Activated naive CD8-positive, alpha-beta T cell treated with anti-CD3 and anti-CD28 coated beads, Interleukin-2, amount 50 U/mL, for 24 hours (primary cell): ENCODE data around the gene SLC25A25.
A peak's percentile ranks its signal among the peaks of the same experiment; 100 is the strongest.

ENCODE experiments used
- ATAC-seq: fragments of 150-1000 bp; cut with Tn5 transposase; one replicate; pipeline ENCODE4 v1.10.0; 2021
- DNase-seq: peaks from one replicate; pipeline ENCODE4 v3.0.0; 2021
- H3K27ac Mint-ChIP-seq: one replicate; pipeline ENCODE4 v1.8.0; 2021; ENCODE audit warnings: mild to moderate bottlenecking, mixed read lengths
- H3K27me3 Mint-ChIP-seq: one replicate; pipeline ENCODE4 v1.8.0; 2021; ENCODE audit warnings: mixed read lengths
- H3K36me3 Mint-ChIP-seq: one replicate; pipeline ENCODE4 v1.8.0; 2021; ENCODE audit warnings: low read depth, mixed read lengths
- H3K4me1 Mint-ChIP-seq: one replicate; pipeline ENCODE4 v1.8.0; 2021; ENCODE audit warnings: mixed read lengths
- H3K4me3 Mint-ChIP-seq: one replicate; pipeline ENCODE4 v1.8.0; 2021; ENCODE audit warnings: mild to moderate bottlenecking, moderate library complexity, mixed read lengths
- H3K9me3 Mint-ChIP-seq: one replicate; pipeline ENCODE4 v1.8.0; 2021; ENCODE audit warnings: mixed read lengths

The SLC25A25 gene

DNA sequence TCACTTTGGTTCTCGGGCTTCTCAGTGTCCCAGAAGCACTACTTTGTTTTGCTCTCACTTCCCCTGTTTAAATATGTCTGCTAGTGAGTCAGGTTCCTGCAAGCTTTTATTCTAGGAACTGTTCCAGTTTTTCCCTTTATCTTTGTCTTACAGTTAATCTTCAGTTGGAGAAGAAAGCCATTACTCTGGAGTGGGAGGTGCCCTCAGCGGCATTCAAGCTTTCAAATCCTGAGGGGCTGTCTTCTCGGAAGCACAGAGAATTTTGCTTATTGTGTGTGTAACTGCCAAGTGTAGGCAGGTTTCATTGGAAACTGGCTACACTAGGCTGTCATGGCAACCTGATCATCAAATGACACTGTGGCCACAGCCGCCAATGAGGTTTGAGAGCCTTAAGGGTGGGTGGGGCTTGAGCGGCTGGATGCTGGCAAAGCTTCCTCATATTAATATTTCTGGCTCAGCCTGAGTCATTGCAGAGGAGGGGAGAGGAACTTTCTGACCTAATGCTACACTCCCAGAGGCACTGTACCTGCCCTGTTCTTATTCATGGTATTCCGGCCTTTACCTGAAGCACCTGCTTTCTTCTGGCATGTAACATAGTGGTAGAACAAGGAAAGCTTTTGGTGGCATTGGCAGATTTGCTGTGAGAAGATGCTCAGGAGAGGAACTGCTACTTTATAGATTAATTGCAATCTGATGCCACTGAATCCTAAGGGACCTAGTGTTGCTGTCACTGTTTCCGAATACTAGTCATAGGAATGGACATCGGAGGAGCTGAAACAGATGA lies 26.3 kb downstream of the SLC25A25 start:
- Mint-ChIP-seq H3K4me3 (peak overlapping the region; percentile 66), H3K27ac (peak overlapping the region; percentile 93), H3K27me3 (no peaks in the 10 kb centered on the region), H3K36me3 (peaks cover 7% of the 10 kb centered on the region), H3K4me1 (peaks cover 86% of the 10 kb centered on the region), H3K9me3 (no peaks in the 10 kb centered on the region)
- ATAC-seq: peak; percentile 92
- peak; percentile 78 for DNase-seq

DNA sequence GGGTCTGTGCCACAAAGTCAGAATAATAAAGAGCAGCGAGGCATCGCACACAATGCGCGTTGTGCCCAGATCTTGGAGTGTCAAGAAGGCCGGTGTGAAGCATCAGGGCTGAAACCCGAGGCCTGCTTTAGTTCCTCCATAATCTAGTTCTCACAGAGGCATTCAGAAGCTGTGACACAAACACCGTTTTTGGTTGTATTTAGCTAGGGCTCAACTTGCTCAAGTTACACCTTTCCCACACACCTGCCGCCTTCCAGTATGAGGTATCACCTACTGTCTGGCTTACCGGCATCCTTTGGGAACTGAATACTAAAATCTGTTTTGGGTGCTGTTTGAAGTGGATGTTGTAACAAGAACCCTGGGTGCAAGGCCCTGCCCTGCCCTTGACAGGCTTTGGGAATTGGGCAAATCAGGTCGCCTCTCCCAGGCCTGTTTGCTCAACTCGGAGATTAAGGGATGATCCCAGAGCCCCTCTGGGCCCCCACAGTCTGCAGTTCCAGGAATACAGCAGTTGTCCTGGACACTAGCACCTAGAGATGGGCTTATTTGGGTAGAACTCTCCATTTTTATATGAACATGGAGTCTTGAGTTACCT lies 27.0 kb downstream of the SLC25A25 start:
- ATAC-seq (no peak), DNase-seq (no peak)
- no peaks in the 10 kb centered on the region for H3K27me3 Mint-ChIP-seq
- H3K4me1 Mint-ChIP-seq: peaks cover 86% of the 10 kb centered on the region
- H3K4me3 Mint-ChIP-seq: peak overlapping the region; percentile 66
- H3K9me3 Mint-ChIP-seq: no peaks in the 10 kb centered on the region
- peak overlapping the region; percentile 93 for H3K27ac Mint-ChIP-seq
- H3K36me3 Mint-ChIP-seq: peaks cover 7% of the 10 kb centered on the region

DNA sequence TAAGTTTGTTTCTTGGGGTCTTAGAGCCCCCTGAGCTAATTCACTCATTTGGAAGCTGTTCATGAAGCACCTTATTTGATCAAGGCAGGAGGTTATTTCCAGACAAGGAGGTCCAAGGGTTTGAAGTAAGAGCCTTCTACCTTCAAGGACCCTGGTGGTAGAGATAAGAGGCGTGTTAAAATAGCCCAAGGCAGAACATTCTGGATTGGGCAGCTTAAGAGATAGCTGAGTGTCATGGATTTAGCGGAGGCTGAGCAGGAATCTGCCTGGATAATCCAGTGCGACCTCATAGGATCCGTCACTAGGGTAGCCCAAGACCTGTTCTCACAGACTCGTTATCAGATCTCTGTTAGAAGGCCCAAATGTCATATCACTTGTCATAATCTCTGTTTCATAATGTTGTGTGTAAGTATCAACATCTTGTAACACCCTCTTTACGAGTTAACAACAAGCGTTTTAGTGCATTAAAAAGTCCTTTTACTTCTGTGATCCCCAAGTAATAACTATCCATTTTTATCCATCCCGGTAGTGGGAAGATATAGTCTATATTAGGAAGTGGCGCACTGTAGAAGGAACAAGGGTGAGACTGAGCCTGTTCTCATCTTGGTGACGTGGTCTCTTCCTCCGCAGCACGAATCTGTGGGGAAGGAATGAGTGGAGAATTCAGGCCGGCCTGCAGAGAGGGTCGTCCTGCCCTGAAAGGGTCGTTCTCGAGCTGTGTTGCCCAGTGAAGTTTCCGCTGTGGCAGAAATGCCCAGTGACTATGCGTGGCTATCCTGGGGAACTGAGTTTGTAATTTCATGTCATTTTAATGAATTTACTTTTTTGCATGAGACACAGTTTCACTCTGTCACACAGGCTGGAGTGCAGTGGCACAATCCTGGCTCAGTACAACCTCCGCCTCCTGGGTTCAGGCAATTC lies 28.8 kb downstream of the SLC25A25 start:
- peaks cover 11% of the 10 kb centered on the region for H3K36me3 Mint-ChIP-seq
- H3K27ac Mint-ChIP-seq: peak overlapping the region; percentile 67
- no peaks in the 10 kb centered on the region for H3K27me3 Mint-ChIP-seq
- no peaks in the 10 kb centered on the region for H3K9me3 Mint-ChIP-seq
- no peak for DNase-seq
- H3K4me1 Mint-ChIP-seq: peaks cover 83% of the 10 kb centered on the region
- ATAC-seq: no peak
- H3K4me3 Mint-ChIP-seq: no peak overlapping the region

DNA sequence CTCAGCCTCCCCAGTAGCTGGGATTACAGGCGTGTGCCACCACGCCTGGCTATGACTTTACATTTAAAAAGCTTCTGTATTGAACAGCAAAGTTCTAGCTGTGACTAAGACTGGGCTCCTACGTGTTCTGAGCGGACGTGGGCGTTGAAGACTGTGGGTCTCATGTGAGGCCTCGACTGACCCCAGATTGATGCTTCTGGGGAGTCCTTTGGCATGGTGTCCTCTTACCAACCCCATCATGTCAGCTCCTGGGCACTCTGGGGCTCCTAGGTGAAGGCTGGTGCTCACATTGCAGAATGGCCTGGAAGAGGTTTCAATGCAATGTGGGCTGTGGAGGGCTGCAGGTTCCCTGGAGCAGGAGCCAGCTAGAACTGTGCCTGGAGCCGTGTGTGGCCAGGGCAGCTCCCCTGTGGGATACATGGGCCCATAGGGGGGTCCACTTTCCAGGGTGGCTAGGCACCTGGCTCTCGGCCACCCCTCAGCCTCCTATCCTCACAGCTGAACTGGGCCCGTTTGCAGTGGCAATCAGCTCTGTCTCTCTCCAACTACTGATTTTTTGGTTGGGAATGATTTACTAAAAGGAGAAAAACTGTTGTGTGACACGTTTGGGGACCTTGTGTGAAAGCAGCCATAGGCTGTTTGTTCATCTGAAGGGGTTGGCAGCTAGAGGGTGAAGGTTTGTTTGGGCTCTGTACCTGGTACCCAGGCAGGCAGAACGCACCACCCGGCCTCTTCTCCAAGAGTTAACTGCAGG lies 29.7 kb downstream of the SLC25A25 start:
- H3K4me1 Mint-ChIP-seq: peaks cover 77% of the 10 kb centered on the region
- H3K9me3 Mint-ChIP-seq: no peaks in the 10 kb centered on the region
- peak overlapping the region; percentile 52 for H3K4me3 Mint-ChIP-seq
- H3K27me3 Mint-ChIP-seq: no peaks in the 10 kb centered on the region
- ATAC-seq (no peak), DNase-seq (no peak)
- peak overlapping the region; percentile 52 for H3K27ac Mint-ChIP-seq
- peaks cover 19% of the 10 kb centered on the region for H3K36me3 Mint-ChIP-seq

DNA sequence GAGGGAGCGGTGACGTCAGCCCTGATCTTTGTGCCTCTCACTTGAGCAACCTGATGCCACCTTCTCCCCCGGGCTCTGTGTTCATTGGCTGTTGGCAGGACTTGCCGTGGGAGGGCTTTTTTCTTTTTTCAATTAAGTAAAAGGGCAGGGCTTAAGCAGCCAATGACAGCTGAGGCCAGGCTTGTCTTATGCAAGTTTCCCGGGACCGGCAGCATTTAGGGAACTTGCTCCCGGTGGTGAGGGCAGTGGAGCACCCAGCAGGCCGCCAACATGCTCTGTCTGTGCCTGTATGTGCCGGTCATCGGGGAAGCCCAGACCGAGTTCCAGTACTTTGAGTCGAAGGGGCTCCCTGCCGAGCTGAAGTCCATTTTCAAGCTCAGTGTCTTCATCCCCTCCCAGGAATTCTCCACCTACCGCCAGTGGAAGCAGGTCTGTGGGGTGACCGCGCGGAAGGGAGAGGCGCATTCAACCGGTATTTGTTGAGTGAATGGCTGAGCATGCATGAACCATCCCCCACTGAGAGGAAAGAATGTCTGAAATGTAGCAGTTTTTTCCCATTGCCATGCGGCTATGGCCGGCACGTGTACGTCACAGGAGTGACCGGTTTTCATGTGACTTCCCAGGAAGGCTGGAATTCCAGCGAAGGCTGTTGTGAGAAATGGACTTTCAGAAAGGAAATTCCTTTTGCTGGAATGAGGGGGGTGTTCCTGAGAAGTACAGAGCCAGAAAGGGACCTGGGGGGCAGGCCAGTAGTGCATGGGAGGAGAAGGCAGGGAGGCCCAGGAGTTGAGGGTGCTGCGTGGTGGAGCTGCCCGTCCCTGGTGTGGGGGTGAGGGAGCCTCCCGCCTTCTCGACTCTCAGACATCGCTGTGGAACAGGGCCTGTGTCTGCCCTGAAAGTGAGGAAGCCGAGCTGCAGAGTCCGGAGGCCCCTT lies 30.5 kb downstream of the SLC25A25 start:
- Mint-ChIP-seq H3K4me1 (peaks cover 77% of the 10 kb centered on the region), H3K36me3 (peaks cover 22% of the 10 kb centered on the region), H3K4me3 (peak overlapping the region; percentile 52), H3K27me3 (no peaks in the 10 kb centered on the region), H3K27ac (peak overlapping the region; percentile 42), H3K9me3 (no peaks in the 10 kb centered on the region)
- ATAC-seq: peak; percentile 58
- DNase-seq: peak; percentile 74

DNA sequence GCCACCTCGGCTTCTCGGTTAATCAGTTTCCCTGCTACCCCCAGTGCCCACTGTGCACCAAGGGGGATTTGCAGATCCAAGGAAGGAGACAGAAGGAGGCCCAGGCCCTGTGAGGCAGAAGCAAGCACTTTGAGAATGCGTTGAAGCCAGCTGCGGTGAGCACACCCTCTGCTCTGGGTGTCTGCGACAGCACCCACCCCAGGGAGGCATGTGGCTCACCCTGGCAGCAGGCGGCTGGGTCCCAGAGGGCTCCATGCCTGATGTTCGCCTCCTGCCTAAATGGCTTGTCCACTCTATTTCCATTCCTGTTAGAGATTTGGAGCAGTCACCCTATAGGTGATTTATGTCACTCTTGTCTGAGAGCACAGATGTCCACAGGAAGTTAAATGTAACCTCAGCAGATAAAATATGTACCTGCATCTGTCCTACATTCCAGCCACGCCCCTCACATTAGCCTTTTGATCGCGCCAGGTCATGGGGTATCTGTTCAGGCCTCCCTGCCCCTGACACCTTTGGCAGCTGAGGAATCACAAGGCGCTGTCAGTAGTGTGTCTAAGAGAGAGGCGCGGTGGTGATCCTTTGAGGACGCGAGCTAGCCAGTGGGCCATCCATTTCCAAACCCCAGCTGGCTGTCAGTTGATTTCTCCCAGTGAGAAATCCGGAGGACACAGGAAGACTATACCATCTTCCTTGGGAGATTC lies 31.3 kb downstream of the SLC25A25 start:
- peaks cover 70% of the 10 kb centered on the region for H3K4me1 Mint-ChIP-seq
- H3K4me3 Mint-ChIP-seq: peak overlapping the region; percentile 29
- peak overlapping the region; percentile 29 for H3K27ac Mint-ChIP-seq
- no peaks in the 10 kb centered on the region for H3K27me3 Mint-ChIP-seq
- peaks cover 27% of the 10 kb centered on the region for H3K36me3 Mint-ChIP-seq
- DNase-seq (no peak), ATAC-seq (no peak)
- no peaks in the 10 kb centered on the region for H3K9me3 Mint-ChIP-seq

DNA sequence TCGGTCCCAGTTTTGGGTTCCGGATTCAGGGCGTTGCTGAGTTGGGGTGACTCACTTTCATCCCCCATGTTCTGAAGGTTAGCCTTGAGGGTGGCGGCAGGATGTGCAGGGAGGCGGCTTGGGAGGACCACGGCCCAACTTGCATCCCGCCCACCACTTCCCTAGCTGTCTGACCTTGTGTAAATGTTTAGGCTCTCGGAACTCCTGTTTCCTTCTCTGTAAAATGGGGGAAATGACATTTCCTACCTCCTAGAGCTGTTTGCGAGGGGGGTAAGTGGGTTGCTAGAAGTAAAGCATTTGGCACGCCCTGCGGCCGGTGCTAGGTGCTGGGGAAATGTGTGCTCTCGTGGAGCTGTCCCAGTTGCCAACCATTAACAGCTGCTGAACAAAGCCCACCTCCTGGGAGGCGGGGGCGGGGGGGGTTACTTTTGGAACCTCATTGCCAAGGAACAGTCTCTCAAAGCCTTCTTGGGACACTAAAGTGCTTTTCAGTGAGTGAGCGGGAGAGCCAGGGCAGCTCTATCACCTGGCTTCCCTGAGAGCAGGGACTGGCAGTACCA lies 32.0 kb downstream of the SLC25A25 start:
- Mint-ChIP-seq H3K36me3 (peaks cover 23% of the 10 kb centered on the region), H3K9me3 (no peaks in the 10 kb centered on the region), H3K4me1 (peaks cover 64% of the 10 kb centered on the region), H3K27ac (peak overlapping the region; percentile 29), H3K4me3 (no peak overlapping the region), H3K27me3 (no peaks in the 10 kb centered on the region)
- DNase-seq: no peak
- no peak for ATAC-seq

DNA sequence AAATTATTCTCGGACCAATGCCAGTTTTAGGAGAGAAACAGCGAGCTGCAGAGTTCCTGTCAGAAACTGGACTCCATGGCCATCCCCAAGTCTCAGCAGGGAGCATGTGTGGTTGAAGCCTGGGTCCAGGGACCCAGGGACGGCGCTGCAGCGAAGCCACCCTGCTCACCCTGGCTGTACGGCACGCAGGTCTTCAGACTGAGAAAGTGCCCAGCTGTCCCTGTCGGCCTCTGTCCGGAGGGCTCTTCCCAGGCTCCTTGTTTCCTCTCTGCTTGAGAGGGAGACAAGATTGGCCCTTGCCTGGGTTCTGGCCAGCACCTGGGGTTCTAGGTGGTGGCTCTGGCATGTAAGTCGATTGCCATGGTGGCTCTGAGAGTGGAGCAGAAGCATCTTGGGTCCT lies 32.5 kb downstream of the SLC25A25 start:
- Mint-ChIP-seq H3K4me3 (no peak overlapping the region), H3K9me3 (no peaks in the 10 kb centered on the region)

DNA sequence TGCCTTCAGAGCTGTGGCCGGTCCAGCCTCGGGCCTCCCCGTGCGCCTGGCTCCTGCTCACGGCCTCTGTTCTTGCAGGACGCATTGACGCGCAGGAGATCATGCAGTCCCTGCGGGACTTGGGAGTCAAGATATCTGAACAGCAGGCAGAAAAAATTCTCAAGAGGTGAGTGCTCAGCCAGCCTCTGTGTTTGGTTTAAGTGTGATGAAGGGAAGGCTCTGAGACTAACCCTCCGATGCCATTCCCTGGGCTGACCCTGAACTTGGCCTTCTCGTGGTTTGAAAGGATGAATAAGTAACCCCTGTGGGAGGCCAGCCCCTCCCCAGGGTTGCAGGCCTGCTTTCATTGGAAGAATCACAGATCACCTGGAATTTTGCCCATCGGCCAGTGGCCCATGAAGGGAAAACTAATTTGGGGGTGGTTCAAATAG lies 33.2 kb downstream of the SLC25A25 start:
- H3K4me3 Mint-ChIP-seq: no peak overlapping the region
- H3K27ac Mint-ChIP-seq: no peak overlapping the region
- H3K4me1 Mint-ChIP-seq: peaks cover 57% of the 10 kb centered on the region
- no peaks in the 10 kb centered on the region for H3K27me3 Mint-ChIP-seq
- peaks cover 23% of the 10 kb centered on the region for H3K36me3 Mint-ChIP-seq
- no peaks in the 10 kb centered on the region for H3K9me3 Mint-ChIP-seq
- no peak for ATAC-seq
- no peak for DNase-seq

More for the DNA sequence above, 32.5 kb downstream of the SLC25A25 start:
- ATAC-seq (no peak), DNase-seq (no peak)
- Mint-ChIP-seq H3K27me3 (no peaks in the 10 kb centered on the region), H3K4me1 (peaks cover 58% of the 10 kb centered on the region), H3K27ac (no peak overlapping the region), H3K36me3 (peaks cover 23% of the 10 kb centered on the region)

DNA sequence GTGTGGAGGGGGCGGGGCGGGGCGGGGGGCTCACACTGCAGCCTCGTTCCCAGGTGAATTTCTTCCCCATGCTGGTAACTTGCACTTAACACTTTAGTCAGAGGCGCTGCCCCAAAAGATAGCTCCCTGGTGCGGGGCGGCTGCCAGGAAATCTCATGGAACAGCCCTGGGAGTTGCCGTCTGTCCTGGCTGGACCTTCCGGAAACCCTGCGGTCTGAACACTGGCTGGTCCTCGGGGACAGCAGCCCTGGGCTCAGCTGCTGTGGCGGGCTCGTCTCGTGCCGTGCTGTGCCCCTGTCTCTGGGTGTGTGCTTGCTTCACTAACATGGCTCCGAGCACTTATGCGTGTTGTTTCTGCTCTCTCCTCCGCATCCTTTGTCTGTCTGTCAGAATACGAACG lies 33.7 kb downstream of the SLC25A25 start:
- no peak overlapping the region for H3K4me3 Mint-ChIP-seq
- ATAC-seq (no peak), DNase-seq (no peak)
- H3K36me3 Mint-ChIP-seq: peaks cover 26% of the 10 kb centered on the region
- H3K9me3 Mint-ChIP-seq: no peaks in the 10 kb centered on the region
- H3K27me3 Mint-ChIP-seq: no peaks in the 10 kb centered on the region
- peaks cover 54% of the 10 kb centered on the region for H3K4me1 Mint-ChIP-seq
- H3K27ac Mint-ChIP-seq: no peak overlapping the region

DNA sequence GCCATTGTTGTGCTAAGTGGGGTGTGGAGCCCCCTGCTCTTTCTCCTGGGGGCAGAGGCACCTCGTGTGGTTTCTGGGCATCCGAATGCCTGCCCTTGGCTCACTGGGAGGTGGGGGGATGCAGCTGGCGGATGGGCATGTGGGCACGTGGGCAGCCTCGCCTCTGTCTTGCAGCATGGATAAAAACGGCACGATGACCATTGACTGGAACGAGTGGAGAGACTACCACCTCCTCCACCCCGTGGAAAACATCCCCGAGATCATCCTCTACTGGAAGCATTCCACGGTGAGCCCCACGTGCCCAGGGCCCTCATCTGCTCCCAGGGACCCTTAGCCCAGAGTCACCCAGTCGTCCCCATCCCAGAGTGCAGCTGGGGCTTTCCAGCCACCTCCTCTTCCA lies 34.2 kb downstream of the SLC25A25 start:
- ATAC-seq (no peak), DNase-seq (no peak)
- Mint-ChIP-seq H3K36me3 (peaks cover 29% of the 10 kb centered on the region), H3K4me3 (no peak overlapping the region), H3K27me3 (no peaks in the 10 kb centered on the region), H3K27ac (no peak overlapping the region), H3K4me1 (peaks cover 49% of the 10 kb centered on the region), H3K9me3 (no peaks in the 10 kb centered on the region)

DNA sequence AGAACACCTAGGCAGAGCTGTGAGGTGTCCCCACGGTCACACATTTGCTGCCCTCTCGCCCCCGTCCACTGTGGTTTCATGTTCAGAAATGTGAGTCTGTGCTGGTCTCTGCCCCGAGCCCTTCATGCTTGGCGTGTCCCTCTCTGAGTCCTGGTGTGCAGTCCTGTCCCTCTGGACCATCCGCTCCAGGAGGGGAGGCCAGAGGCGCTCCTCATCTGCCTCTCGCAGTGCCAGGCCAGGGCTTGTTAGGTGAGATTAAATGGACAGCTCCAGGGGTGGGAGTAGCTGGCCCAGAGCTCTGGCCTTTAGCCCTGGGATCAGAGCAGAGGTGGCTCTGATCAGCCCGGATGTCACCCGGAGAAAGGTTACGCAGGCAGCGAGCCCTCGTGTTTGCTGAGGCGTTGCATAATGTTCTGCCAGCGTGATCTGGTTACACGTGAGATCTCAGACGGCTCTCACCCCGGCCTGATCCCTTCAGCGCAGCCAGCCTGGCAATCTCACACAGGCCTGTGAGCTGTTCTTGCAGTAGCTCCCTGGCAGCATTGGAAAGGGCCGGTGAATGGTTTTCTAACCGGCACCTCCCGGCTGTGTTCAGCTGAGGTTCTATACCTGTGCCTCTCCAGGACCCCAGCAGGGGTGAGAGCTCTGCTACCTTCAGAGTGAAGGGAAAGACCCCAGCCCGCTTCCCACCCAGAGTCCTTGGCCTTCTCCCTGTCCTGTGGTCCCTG lies 35.0 kb downstream of the SLC25A25 start:
- ATAC-seq: no peak
- H3K4me3 Mint-ChIP-seq: no peak overlapping the region

More for the DNA sequence above, 35.0 kb downstream of the SLC25A25 start:
- Mint-ChIP-seq H3K27me3 (no peaks in the 10 kb centered on the region), H3K27ac (no peak overlapping the region), H3K36me3 (peaks cover 34% of the 10 kb centered on the region), H3K4me1 (peaks cover 41% of the 10 kb centered on the region), H3K9me3 (no peaks in the 10 kb centered on the region)
- DNase-seq: no peak
